DOHH2 (cell line): ENCODE data around the gene TLK1.

ENCODE experiments used
- H3F3A ChIP-seq: fragments of 200-600 bp; sonication (generic), shearing (Covaris generic); 2 replicates; pipeline ENCODE4 v1.6.0; 2016; ENCODE audit warnings: antibody characterized with exemption, mild to moderate bottlenecking; ENCODE audit not compliant: control insufficient read depth, insufficient read depth
- H3K27ac ChIP-seq: fragments of 200-600 bp; sonication (generic); 2 replicates; pipeline ENCODE4 v1.5.1; 2014; ENCODE audit warnings: low read depth, mild to moderate bottlenecking, low read length, moderate library complexity
- H3K27me3 ChIP-seq: fragments of 200-600 bp; sonication (generic); 2 replicates; pipeline ENCODE4 v1.6.1; 2014; ENCODE audit warnings: mild to moderate bottlenecking, low read length, mixed read lengths; ENCODE audit not compliant: control insufficient read depth
- H3K36me3 ChIP-seq: fragments of 200-600 bp; sonication (generic); 2 replicates; pipeline ENCODE4 v1.6.1; 2014; ENCODE audit warnings: mild to moderate bottlenecking, low read length, moderate library complexity, mixed read lengths; ENCODE audit not compliant: control insufficient read depth
- H3K4me1 ChIP-seq: fragments of 200-600 bp; sonication (generic); 2 replicates; pipeline ENCODE4 v1.6.1; 2014; ENCODE audit warnings: mild to moderate bottlenecking, low read length, mixed read lengths; ENCODE audit not compliant: control insufficient read depth
- H3K4me2 ChIP-seq: fragments of 200-600 bp; sonication (generic); 2 replicates; pipeline ENCODE4 v1.6.0; 2014; ENCODE audit warnings: mild to moderate bottlenecking, low read length, moderate library complexity
- H3K4me3 ChIP-seq: fragments of 200-600 bp; sonication (generic); 2 replicates; pipeline ENCODE4 v1.5.1; 2014; ENCODE audit warnings: mild to moderate bottlenecking, low read length, mixed read lengths
- H3K79me2 ChIP-seq: fragments of 200-600 bp; sonication (generic); 2 replicates; pipeline ENCODE4 v1.6.1; 2014; ENCODE audit warnings: mild to moderate bottlenecking, low read length, mixed read lengths; ENCODE audit not compliant: control insufficient read depth
- H3K9me2 ChIP-seq: fragments of 200-600 bp; sonication (generic); replicated peaks from 2 replicates; pipeline ENCODE4 v1.6.1; 2014; ENCODE audit warnings: mild to moderate bottlenecking, low read length, mixed read lengths; ENCODE audit not compliant: control insufficient read depth
- H3K9me3 ChIP-seq: fragments of 200-600 bp; sonication (generic); 2 replicates; pipeline ENCODE4 v1.6.1; 2014; ENCODE audit warnings: antibody characterized with exemption, low read length, mixed read lengths; ENCODE audit not compliant: control insufficient read depth, insufficient read depth
- H4K20me1 ChIP-seq: fragments of 200-600 bp; sonication (generic); 2 replicates; pipeline ENCODE4 v1.6.0; 2014; ENCODE audit warnings: low read depth, mild to moderate bottlenecking, antibody characterized with exemption, low read length, moderate library complexity; ENCODE audit not compliant: control insufficient read depth, insufficient read depth
- EZH2phosphoT487 ChIP-seq: fragments of 200-600 bp; sonication (generic); IDR thresholded peaks from 2 replicates; pipeline ENCODE4 v1.6.1; 2017; ENCODE audit warnings: borderline replicate concordance, mild to moderate bottlenecking, antibody characterized with exemption, low read length, moderate library complexity, mixed read lengths
- TF ChIP-seq, protein P1 (sequence below): fragments of 200-600 bp; sonication (generic); IDR thresholded peaks from one replicate; pipeline ENCODE4 v1.5.1; 2014; ENCODE audit warnings: antibody characterized with exemption, mild to moderate bottlenecking, low read depth, low read length; ENCODE audit not compliant: poor library complexity, severe bottlenecking

Gene TLK1

DNA sequence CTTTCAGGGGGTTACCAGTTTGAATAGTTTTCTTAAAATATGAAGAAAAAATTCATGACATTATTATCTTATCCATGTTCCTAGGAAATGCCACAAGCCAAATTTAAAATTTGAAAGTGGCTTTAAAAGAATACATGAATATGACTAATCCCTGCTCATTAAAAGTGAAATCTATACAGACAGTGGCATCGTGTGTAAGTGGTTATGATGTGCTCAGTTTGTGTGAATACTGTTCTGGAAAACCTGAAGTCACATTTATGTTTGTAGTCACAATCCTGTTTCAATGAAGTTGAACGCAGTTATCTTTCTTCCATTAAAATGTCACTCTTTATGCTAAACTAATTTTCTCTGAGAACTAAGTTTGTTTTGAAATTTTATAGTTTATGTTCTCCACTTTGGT lies 155.9 kb downstream of the TLK1 start:
- Histone ChIP-seq H3K9me2 (no peaks in the 10 kb centered on the region), H4K20me1 (no peaks in the 10 kb centered on the region), H3F3A (no peaks in the 10 kb centered on the region), H3K9me3 (no peaks in the 10 kb centered on the region), H3K79me2 (no peaks in the 10 kb centered on the region), H3K4me1 (no peaks in the 10 kb centered on the region), H3K4me3 (no peak overlapping the region), H3K27me3 (no peaks in the 10 kb centered on the region), H3K4me2 (no peak overlapping the region), H3K36me3 (peaks cover 40% of the 10 kb centered on the region), H3K27ac (no peak overlapping the region)
- TF ChIP-seq, protein P1, sequence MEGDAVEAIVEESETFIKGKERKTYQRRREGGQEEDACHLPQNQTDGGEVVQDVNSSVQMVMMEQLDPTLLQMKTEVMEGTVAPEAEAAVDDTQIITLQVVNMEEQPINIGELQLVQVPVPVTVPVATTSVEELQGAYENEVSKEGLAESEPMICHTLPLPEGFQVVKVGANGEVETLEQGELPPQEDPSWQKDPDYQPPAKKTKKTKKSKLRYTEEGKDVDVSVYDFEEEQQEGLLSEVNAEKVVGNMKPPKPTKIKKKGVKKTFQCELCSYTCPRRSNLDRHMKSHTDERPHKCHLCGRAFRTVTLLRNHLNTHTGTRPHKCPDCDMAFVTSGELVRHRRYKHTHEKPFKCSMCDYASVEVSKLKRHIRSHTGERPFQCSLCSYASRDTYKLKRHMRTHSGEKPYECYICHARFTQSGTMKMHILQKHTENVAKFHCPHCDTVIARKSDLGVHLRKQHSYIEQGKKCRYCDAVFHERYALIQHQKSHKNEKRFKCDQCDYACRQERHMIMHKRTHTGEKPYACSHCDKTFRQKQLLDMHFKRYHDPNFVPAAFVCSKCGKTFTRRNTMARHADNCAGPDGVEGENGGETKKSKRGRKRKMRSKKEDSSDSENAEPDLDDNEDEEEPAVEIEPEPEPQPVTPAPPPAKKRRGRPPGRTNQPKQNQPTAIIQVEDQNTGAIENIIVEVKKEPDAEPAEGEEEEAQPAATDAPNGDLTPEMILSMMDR, result no peak
- no peak for TF ChIP-seq EZH2phosphoT487

DNA sequence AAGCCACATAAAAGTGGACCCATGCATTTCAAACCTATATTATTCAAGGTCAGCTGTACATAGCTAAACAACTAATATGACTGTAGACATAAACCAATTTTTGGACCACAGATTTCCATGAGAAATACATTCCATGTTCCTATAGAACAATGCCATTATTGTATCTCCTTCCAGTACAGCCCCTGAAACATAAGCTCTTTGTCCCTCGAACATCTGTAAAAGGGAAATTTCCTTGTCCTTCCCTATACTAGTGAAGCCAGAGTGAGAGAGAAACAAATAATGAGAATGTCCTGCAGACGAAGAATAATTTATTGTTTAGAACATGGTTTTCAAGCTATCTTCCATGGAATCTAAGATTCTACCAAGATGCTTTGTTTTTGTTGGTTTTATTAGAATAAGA lies 156.3 kb downstream of the TLK1 start:
- TF ChIP-seq, protein P1, result no peak
- no peak for TF ChIP-seq EZH2phosphoT487
- H3K4me1 ChIP-seq, result no peaks in the 10 kb centered on the region
- no peaks in the 10 kb centered on the region for H4K20me1 ChIP-seq
- no peaks in the 10 kb centered on the region for H3K79me2 ChIP-seq
- H3K9me3 ChIP-seq, result no peaks in the 10 kb centered on the region
- H3K4me3 ChIP-seq, result no peak overlapping the region
- H3K27ac ChIP-seq, result no peak overlapping the region
- no peaks in the 10 kb centered on the region for H3K9me2 ChIP-seq
- no peak overlapping the region for H3K4me2 ChIP-seq
- H3K27me3 ChIP-seq, result no peaks in the 10 kb centered on the region
- H3K36me3 ChIP-seq, result peaks cover 41% of the 10 kb centered on the region
- H3F3A ChIP-seq, result no peaks in the 10 kb centered on the region

DNA sequence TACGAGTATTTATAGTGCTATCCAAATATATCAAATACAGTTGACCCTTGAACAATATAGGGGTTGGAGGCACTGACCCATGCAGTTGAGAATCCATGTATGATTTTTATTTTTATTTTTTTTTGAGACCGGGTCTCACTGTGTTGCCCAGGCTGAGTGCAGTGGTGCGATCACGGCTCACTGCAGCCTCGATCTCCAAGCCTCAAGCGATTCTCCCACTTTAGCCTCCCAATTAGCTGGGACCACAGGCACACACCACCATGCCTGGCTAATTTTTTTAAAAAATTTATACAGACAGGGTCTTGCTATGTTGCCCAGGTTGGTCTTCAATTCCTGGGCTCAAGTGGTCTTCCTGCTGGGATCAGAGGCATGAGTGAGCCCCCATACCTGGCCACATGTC lies 161.0 kb downstream of the TLK1 start:
- Histone ChIP-seq H3F3A (no peaks in the 10 kb centered on the region), H3K27me3 (no peaks in the 10 kb centered on the region), H3K9me2 (no peaks in the 10 kb centered on the region), H3K79me2 (no peaks in the 10 kb centered on the region), H4K20me1 (no peaks in the 10 kb centered on the region), H3K4me1 (no peaks in the 10 kb centered on the region), H3K27ac (no peak overlapping the region), H3K9me3 (no peaks in the 10 kb centered on the region), H3K36me3 (peaks cover 21% of the 10 kb centered on the region), H3K4me3 (no peak overlapping the region), H3K4me2 (no peak overlapping the region)
- TF ChIP-seq, protein P1, result no peak
- TF ChIP-seq EZH2phosphoT487, result no peak
